ENCODE results near the gene PYCARD. TPM values are rescaled to one million over a fixed set of nuclear protein-coding genes. Genes with fewer than 3 reads are reported as not detected.

Gene PYCARD
- total and polyA plus RNA-seq, 9 of the 15 experiments (the other 6 are each of a cell fraction or from before 2014, with no cell fraction given): 1.3 to 28.4 (median 6.0) TPM

- TF ChIP-seq, protein P1, sequence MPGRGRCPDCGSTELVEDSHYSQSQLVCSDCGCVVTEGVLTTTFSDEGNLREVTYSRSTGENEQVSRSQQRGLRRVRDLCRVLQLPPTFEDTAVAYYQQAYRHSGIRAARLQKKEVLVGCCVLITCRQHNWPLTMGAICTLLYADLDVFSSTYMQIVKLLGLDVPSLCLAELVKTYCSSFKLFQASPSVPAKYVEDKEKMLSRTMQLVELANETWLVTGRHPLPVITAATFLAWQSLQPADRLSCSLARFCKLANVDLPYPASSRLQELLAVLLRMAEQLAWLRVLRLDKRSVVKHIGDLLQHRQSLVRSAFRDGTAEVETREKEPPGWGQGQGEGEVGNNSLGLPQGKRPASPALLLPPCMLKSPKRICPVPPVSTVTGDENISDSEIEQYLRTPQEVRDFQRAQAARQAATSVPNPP (IDR thresholded peaks at IDR 0.05; ENCODE audit: borderline replicate concordance, insufficient read depth, insufficient read length): no peak
- TF ChIP-seq THRAP3 (IDR thresholded peaks at IDR 0.05; ENCODE audit: borderline replicate concordance) (no peak), GTF2A2 (tag; IDR thresholded peaks at IDR 0.05) (no peak), BACH1 (tag; IDR thresholded peaks at IDR 0.05) (no peak), RFX5 (IDR thresholded peaks at IDR 0.05; ENCODE audit: low read depth, low read length) (no peak), RBM25 (IDR thresholded peaks at IDR 0.05; ENCODE audit: low read depth, low read length, severe bottlenecking) (peak; percentile 74)
- TF ChIP-seq, protein P2, sequence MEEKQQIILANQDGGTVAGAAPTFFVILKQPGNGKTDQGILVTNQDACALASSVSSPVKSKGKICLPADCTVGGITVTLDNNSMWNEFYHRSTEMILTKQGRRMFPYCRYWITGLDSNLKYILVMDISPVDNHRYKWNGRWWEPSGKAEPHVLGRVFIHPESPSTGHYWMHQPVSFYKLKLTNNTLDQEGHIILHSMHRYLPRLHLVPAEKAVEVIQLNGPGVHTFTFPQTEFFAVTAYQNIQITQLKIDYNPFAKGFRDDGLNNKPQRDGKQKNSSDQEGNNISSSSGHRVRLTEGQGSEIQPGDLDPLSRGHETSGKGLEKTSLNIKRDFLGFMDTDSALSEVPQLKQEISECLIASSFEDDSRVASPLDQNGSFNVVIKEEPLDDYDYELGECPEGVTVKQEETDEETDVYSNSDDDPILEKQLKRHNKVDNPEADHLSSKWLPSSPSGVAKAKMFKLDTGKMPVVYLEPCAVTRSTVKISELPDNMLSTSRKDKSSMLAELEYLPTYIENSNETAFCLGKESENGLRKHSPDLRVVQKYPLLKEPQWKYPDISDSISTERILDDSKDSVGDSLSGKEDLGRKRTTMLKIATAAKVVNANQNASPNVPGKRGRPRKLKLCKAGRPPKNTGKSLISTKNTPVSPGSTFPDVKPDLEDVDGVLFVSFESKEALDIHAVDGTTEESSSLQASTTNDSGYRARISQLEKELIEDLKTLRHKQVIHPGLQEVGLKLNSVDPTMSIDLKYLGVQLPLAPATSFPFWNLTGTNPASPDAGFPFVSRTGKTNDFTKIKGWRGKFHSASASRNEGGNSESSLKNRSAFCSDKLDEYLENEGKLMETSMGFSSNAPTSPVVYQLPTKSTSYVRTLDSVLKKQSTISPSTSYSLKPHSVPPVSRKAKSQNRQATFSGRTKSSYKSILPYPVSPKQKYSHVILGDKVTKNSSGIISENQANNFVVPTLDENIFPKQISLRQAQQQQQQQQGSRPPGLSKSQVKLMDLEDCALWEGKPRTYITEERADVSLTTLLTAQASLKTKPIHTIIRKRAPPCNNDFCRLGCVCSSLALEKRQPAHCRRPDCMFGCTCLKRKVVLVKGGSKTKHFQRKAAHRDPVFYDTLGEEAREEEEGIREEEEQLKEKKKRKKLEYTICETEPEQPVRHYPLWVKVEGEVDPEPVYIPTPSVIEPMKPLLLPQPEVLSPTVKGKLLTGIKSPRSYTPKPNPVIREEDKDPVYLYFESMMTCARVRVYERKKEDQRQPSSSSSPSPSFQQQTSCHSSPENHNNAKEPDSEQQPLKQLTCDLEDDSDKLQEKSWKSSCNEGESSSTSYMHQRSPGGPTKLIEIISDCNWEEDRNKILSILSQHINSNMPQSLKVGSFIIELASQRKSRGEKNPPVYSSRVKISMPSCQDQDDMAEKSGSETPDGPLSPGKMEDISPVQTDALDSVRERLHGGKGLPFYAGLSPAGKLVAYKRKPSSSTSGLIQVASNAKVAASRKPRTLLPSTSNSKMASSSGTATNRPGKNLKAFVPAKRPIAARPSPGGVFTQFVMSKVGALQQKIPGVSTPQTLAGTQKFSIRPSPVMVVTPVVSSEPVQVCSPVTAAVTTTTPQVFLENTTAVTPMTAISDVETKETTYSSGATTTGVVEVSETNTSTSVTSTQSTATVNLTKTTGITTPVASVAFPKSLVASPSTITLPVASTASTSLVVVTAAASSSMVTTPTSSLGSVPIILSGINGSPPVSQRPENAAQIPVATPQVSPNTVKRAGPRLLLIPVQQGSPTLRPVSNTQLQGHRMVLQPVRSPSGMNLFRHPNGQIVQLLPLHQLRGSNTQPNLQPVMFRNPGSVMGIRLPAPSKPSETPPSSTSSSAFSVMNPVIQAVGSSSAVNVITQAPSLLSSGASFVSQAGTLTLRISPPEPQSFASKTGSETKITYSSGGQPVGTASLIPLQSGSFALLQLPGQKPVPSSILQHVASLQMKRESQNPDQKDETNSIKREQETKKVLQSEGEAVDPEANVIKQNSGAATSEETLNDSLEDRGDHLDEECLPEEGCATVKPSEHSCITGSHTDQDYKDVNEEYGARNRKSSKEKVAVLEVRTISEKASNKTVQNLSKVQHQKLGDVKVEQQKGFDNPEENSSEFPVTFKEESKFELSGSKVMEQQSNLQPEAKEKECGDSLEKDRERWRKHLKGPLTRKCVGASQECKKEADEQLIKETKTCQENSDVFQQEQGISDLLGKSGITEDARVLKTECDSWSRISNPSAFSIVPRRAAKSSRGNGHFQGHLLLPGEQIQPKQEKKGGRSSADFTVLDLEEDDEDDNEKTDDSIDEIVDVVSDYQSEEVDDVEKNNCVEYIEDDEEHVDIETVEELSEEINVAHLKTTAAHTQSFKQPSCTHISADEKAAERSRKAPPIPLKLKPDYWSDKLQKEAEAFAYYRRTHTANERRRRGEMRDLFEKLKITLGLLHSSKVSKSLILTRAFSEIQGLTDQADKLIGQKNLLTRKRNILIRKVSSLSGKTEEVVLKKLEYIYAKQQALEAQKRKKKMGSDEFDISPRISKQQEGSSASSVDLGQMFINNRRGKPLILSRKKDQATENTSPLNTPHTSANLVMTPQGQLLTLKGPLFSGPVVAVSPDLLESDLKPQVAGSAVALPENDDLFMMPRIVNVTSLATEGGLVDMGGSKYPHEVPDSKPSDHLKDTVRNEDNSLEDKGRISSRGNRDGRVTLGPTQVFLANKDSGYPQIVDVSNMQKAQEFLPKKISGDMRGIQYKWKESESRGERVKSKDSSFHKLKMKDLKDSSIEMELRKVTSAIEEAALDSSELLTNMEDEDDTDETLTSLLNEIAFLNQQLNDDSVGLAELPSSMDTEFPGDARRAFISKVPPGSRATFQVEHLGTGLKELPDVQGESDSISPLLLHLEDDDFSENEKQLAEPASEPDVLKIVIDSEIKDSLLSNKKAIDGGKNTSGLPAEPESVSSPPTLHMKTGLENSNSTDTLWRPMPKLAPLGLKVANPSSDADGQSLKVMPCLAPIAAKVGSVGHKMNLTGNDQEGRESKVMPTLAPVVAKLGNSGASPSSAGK (IDR thresholded peaks at IDR 0.05): no peak
- TF ChIP-seq, protein P3, sequence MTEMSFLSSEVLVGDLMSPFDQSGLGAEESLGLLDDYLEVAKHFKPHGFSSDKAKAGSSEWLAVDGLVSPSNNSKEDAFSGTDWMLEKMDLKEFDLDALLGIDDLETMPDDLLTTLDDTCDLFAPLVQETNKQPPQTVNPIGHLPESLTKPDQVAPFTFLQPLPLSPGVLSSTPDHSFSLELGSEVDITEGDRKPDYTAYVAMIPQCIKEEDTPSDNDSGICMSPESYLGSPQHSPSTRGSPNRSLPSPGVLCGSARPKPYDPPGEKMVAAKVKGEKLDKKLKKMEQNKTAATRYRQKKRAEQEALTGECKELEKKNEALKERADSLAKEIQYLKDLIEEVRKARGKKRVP (CRISPR knock-in tag; IDR thresholded peaks at IDR 0.05): no peak
These were observed 41.4 kb upstream of the PYCARD start (continued) for GRCh38 chr16:31243734-31244670.

All from K562 (cell line).